NCI-H82 (cell line): ENCODE results near the gene CADPS.

Experiments used
- DNase-seq: peaks from one replicate; lab custom pipeline; 2025; lab: John Stamatoyannopoulos, UW

The CADPS gene

GRCh38 chr3:62874711-62875557 lies at the start of gene CADPS:
TSS of gene CADPS (minus strand) at chr3:62875416. CDS start at chr3:62875029, 387 bp downstream.
- peak; percentile 96 for DNase-seq

GRCh38 chr3:62923066-62923465 lies 47.9 kb upstream of the CADPS start:
- no peak for DNase-seq

- DNase-seq: no peak
Observed at GRCh38 chr3:62922326-62922725, 47.1 kb upstream of the CADPS start.

- no peak for DNase-seq
Observed at GRCh38 chr3:62920466-62920784, 45.2 kb upstream of the CADPS start.

GRCh38 chr3:62919784-62920465 lies 44.7 kb upstream of the CADPS start:
- no peak for DNase-seq

- DNase-seq: no peak
Observed at GRCh38 chr3:62918777-62919176, 43.6 kb upstream of the CADPS start.

GRCh38 chr3:62918131-62918530 lies 42.9 kb upstream of the CADPS start:
- DNase-seq: peak; percentile 22

GRCh38 chr3:62911526-62911925 lies 36.3 kb upstream of the CADPS start:
- no peak for DNase-seq

GRCh38 chr3:62905331-62905730 lies 30.1 kb upstream of the CADPS start:
- DNase-seq: no peak

- DNase-seq: no peak
Observed at GRCh38 chr3:62898530-62899496, 23.6 kb upstream of the CADPS start.

- DNase-seq: no peak
Observed at GRCh38 chr3:62895901-62896300, 20.7 kb upstream of the CADPS start.

GRCh38 chr3:62892951-62893350 lies 17.7 kb upstream of the CADPS start:
- no peak for DNase-seq

- DNase-seq: no peak
Observed at GRCh38 chr3:62892045-62892444, 16.8 kb upstream of the CADPS start.

- no peak for DNase-seq
Observed at GRCh38 chr3:62888778-62889177, 13.6 kb upstream of the CADPS start.

GRCh38 chr3:62888180-62888579 lies 13.0 kb upstream of the CADPS start:
- peak; percentile 64 for DNase-seq

- DNase-seq: no peak
Observed at GRCh38 chr3:62885136-62885535, 9.9 kb upstream of the CADPS start.

GRCh38 chr3:62884096-62884870 lies 9.1 kb upstream of the CADPS start:
- no peak for DNase-seq

- no peak for DNase-seq
Observed at GRCh38 chr3:62882676-62883200, 7.5 kb upstream of the CADPS start.

GRCh38 chr3:62876064-62876463 lies 848 bp upstream of the CADPS start:
- DNase-seq: peak; percentile 84

- no peak for DNase-seq
Observed at GRCh38 chr3:62875558-62876002, 364 bp upstream of the CADPS start.
